RWPE2 (cell line): ENCODE data around the gene GPR65.

ENCODE experiments used
- ATAC-seq: fragments of 200-7000 bp; cut with Tn5 transposase; 3 replicates; pipeline ENCODE4 v1.9.1; 2021; ENCODE audit warnings: low read depth
- DNase-seq: peaks from one replicate; pipeline ENCODE4 v3.0.0-alpha.2; 2020; ENCODE audit warnings: low spot score
- H3K27ac ChIP-seq: fragments of 450-650 bp; 2 replicates; pipeline ENCODE4 v1.5.1; 2017; ENCODE audit warnings: mild to moderate bottlenecking; ENCODE audit not compliant: poor library complexity, severe bottlenecking
- H3K27me3 ChIP-seq: fragments of 250-450 bp; sonication (Bioruptor Pico); 2 replicates; pipeline ENCODE4 v1.5.1; 2021; ENCODE audit warnings: mild to moderate bottlenecking, moderate library complexity; ENCODE audit not compliant: insufficient read depth, poor library complexity, severe bottlenecking
- H3K36me3 ChIP-seq: fragments of 250-450 bp; sonication (Bioruptor Pico); 2 replicates; pipeline ENCODE4 v1.5.1; 2020; ENCODE audit warnings: low read depth, mild to moderate bottlenecking, moderate library complexity
- H3K4me1 ChIP-seq: fragments of 250-450 bp; sonication (Bioruptor Pico); 2 replicates; pipeline ENCODE4 v1.5.1; 2021; ENCODE audit warnings: mild to moderate bottlenecking, moderate library complexity; ENCODE audit not compliant: insufficient read depth, poor library complexity, severe bottlenecking
- H3K4me3 ChIP-seq: fragments of 250-450 bp; sonication (Bioruptor Pico); 2 replicates; pipeline ENCODE4 v1.5.1; 2021; ENCODE audit warnings: mild to moderate bottlenecking, moderate library complexity; ENCODE audit not compliant: severe bottlenecking
- H3K9me3 ChIP-seq: fragments of 250-450 bp; sonication (Bioruptor Pico); 2 replicates; pipeline ENCODE4 v1.5.1; 2021; ENCODE audit warnings: mild to moderate bottlenecking, moderate library complexity; ENCODE audit not compliant: severe bottlenecking
- CTCF ChIP-seq: fragments of 450-650 bp; IDR thresholded peaks from one replicate; pipeline ENCODE4 v1.5.1; 2017; ENCODE audit warnings: mild to moderate bottlenecking, moderate library complexity; ENCODE audit not compliant: poor library complexity, severe bottlenecking

GPR65 gene

GRCh38 chr14:87994974-87995373 is 10.0 kb upstream of the GPR65 start:
- peaks cover 4% of the 10 kb centered on the region for H3K27me3 ChIP-seq
- DNase-seq: no peak
- H3K9me3 ChIP-seq: no peaks in the 10 kb centered on the region
- H3K27ac ChIP-seq: no peak overlapping the region
- no peak for TF ChIP-seq CTCF
- H3K4me3 ChIP-seq: no peak overlapping the region
- H3K4me1 ChIP-seq: peaks cover 6% of the 10 kb centered on the region
- no peak for ATAC-seq
- H3K36me3 ChIP-seq: no peaks in the 10 kb centered on the region

- Histone ChIP-seq H3K27me3 (peaks cover 4% of the 10 kb centered on the region), H3K27ac (no peak overlapping the region)
- no peak for TF ChIP-seq CTCF
Measured at GRCh38 chr14:87995500-87996290, 9.2 kb upstream of the GPR65 start.

GRCh38 chr14:87996291-87996592 is 8.7 kb upstream of the GPR65 start:
- Histone ChIP-seq H3K9me3 (no peaks in the 10 kb centered on the region), H3K4me1 (peaks cover 6% of the 10 kb centered on the region), H3K4me3 (no peak overlapping the region), H3K27me3 (peaks cover 4% of the 10 kb centered on the region), H3K36me3 (no peaks in the 10 kb centered on the region), H3K27ac (no peak overlapping the region)
- no peak for TF ChIP-seq CTCF
- DNase-seq: no peak
- no peak for ATAC-seq

More at GRCh38 chr14:87995500-87996290, 9.2 kb upstream of the GPR65 start:
- no peaks in the 10 kb centered on the region for H3K9me3 ChIP-seq
- H3K4me1 ChIP-seq: peaks cover 6% of the 10 kb centered on the region
- no peaks in the 10 kb centered on the region for H3K36me3 ChIP-seq
- H3K4me3 ChIP-seq: no peak overlapping the region
- DNase-seq: no peak
- no peak for ATAC-seq

- no peak for ATAC-seq
- H3K4me1 ChIP-seq: peaks cover 3% of the 10 kb centered on the region
- H3K27me3 ChIP-seq: peaks cover 4% of the 10 kb centered on the region
- no peak for DNase-seq
- TF ChIP-seq CTCF: no peak
- no peaks in the 10 kb centered on the region for H3K36me3 ChIP-seq
- H3K27ac ChIP-seq: no peak overlapping the region
- H3K4me3 ChIP-seq: no peak overlapping the region
- no peaks in the 10 kb centered on the region for H3K9me3 ChIP-seq
Measured at GRCh38 chr14:87998482-87998881, 6.5 kb upstream of the GPR65 start.

- no peak overlapping the region for H3K4me3 ChIP-seq
- no peak overlapping the region for H3K27ac ChIP-seq
- DNase-seq: no peak
- H3K36me3 ChIP-seq: no peaks in the 10 kb centered on the region
- no peak for TF ChIP-seq CTCF
- H3K27me3 ChIP-seq: peaks cover 4% of the 10 kb centered on the region
- no peaks in the 10 kb centered on the region for H3K4me1 ChIP-seq
- ATAC-seq: no peak
- no peaks in the 10 kb centered on the region for H3K9me3 ChIP-seq
Measured at GRCh38 chr14:87999277-87999676, 5.7 kb upstream of the GPR65 start.
